ENCODE results near the gene GPD2. TPM values are rescaled to one million over a fixed set of nuclear protein-coding genes. Genes with fewer than 3 reads are reported as not detected.
A peak's percentile ranks its signal among the peaks of the same experiment; 100 is the strongest.

The GPD2 gene
- polyA plus RNA-seq, 1 experiment, result 20.7 TPM

DNA sequence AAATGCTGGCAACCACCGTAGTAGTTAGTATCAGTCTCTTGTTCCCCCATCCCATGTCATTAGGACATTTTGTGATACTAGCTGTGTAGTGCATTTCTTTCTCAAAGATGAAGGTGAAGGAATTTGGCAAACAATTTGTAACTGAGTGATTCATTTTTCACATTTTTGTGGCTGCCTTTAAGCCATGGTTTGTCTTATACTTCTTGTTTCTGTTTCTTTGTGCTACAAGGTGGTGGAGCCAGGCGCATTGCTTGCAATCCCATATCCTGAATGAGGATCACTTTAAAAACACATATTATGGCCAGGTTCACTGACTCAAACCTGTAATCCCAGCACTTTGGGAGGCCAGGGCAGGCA, 40.6 kb downstream of the GPD2 start:
- ChIA-PET POLR2A (no interaction called here), CTCF (no interaction called here)
- Histone ChIP-seq H3K27me3 (ENCODE audit: control insufficient read depth, insufficient read depth, low read length) (no peaks in the 10 kb centered on the region), H3K27ac (ENCODE audit: low read depth, low read length) (no peak overlapping the region), H3K4me3 (ENCODE audit: low read depth, low read length) (no peak overlapping the region), H3K9me3 (ENCODE audit: control insufficient read depth, insufficient read depth, low read length) (no peaks in the 10 kb centered on the region)
- DNase-seq (ENCODE audit: low read depth, low spot score), result peak; percentile 39
- TF ChIP-seq, protein P1, sequence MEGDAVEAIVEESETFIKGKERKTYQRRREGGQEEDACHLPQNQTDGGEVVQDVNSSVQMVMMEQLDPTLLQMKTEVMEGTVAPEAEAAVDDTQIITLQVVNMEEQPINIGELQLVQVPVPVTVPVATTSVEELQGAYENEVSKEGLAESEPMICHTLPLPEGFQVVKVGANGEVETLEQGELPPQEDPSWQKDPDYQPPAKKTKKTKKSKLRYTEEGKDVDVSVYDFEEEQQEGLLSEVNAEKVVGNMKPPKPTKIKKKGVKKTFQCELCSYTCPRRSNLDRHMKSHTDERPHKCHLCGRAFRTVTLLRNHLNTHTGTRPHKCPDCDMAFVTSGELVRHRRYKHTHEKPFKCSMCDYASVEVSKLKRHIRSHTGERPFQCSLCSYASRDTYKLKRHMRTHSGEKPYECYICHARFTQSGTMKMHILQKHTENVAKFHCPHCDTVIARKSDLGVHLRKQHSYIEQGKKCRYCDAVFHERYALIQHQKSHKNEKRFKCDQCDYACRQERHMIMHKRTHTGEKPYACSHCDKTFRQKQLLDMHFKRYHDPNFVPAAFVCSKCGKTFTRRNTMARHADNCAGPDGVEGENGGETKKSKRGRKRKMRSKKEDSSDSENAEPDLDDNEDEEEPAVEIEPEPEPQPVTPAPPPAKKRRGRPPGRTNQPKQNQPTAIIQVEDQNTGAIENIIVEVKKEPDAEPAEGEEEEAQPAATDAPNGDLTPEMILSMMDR (IDR thresholded peaks at IDR 0.05; ENCODE audit: low read depth, low read length), result no peak

- TF ChIP-seq, protein P1 (IDR thresholded peaks at IDR 0.05; ENCODE audit: low read depth, low read length), result no peak
- ChIA-PET CTCF (interaction anchor here (1.1 kb wide), 1 partner anchor 10 kb away, joined by 3 read pairs; no protein-coding TSS in a partner anchor), POLR2A (no interaction called here)
- Histone ChIP-seq H3K27ac (ENCODE audit: low read depth, low read length) (no peak overlapping the region), H3K4me3 (ENCODE audit: low read depth, low read length) (no peak overlapping the region), H3K27me3 (ENCODE audit: control insufficient read depth, insufficient read depth, low read length) (no peaks in the 10 kb centered on the region), H3K9me3 (ENCODE audit: control insufficient read depth, insufficient read depth, low read length) (no peaks in the 10 kb centered on the region)
- DNase-seq (ENCODE audit: low read depth, low spot score), result no peak
Observed at GRCh38 chr2:156480376-156480775, 44.2 kb downstream of the GPD2 start.

GRCh38 chr2:156481312-156481711, 45.1 kb downstream of the GPD2 start:
- H3K27ac ChIP-seq (ENCODE audit: low read depth, low read length), result no peak overlapping the region
- ChIA-PET POLR2A (no interaction called here), CTCF (interaction anchor here (0.8 to 1.1 kb wide), 2 partner anchors 9 to 10 kb away, joined by 3 read pairs; no protein-coding TSS in a partner anchor)
- TF ChIP-seq, protein P1 (IDR thresholded peaks at IDR 0.05; ENCODE audit: low read depth, low read length), result no peak
- no peak for DNase-seq (ENCODE audit: low read depth, low spot score)
- no peak overlapping the region for H3K4me3 ChIP-seq (ENCODE audit: low read depth, low read length)
- no peaks in the 10 kb centered on the region for H3K9me3 ChIP-seq (ENCODE audit: control insufficient read depth, insufficient read depth, low read length)
- no peaks in the 10 kb centered on the region for H3K27me3 ChIP-seq (ENCODE audit: control insufficient read depth, insufficient read depth, low read length)

- ChIA-PET CTCF (no interaction called here), POLR2A (no interaction called here)
- Histone ChIP-seq H3K27ac (ENCODE audit: low read depth, low read length) (no peak overlapping the region), H3K9me3 (ENCODE audit: control insufficient read depth, insufficient read depth, low read length) (no peaks in the 10 kb centered on the region), H3K4me3 (ENCODE audit: low read depth, low read length) (no peak overlapping the region), H3K27me3 (ENCODE audit: control insufficient read depth, insufficient read depth, low read length) (no peaks in the 10 kb centered on the region)
- TF ChIP-seq, protein P1 (IDR thresholded peaks at IDR 0.05; ENCODE audit: low read depth, low read length), result no peak
- DNase-seq (ENCODE audit: low read depth, low spot score), result no peak
Observed at GRCh38 chr2:156483741-156484173, 47.6 kb downstream of the GPD2 start.

GRCh38 chr2:156486147-156486546, 50.0 kb downstream of the GPD2 start:
- Histone ChIP-seq H3K9me3 (ENCODE audit: control insufficient read depth, insufficient read depth, low read length) (no peaks in the 10 kb centered on the region), H3K4me3 (ENCODE audit: low read depth, low read length) (no peak overlapping the region), H3K27me3 (ENCODE audit: control insufficient read depth, insufficient read depth, low read length) (no peaks in the 10 kb centered on the region), H3K27ac (ENCODE audit: low read depth, low read length) (no peak overlapping the region)
- ChIA-PET CTCF (interaction anchor here (0.8 to 1.4 kb wide), 2 partner anchors 151 to 707 kb away, joined by 7 read pairs; no protein-coding TSS in a partner anchor), POLR2A (no interaction called here)
- DNase-seq (ENCODE audit: low read depth, low spot score), result no peak
- TF ChIP-seq, protein P1 (IDR thresholded peaks at IDR 0.05; ENCODE audit: low read depth, low read length), result no peak

Data from AG04450 (cell line).